H9 (cell line): ENCODE results near the gene GPX2. TPM values are rescaled to one million over a fixed set of nuclear protein-coding genes. Genes with fewer than 3 reads are reported as not detected.

Experiments used
- DNase-seq: peaks from one replicate; pipeline ENCODE4 v3.0.0-alpha.2; 2017
- H2AFZ ChIP-seq: one replicate; pipeline ENCODE4 v1.6.1; 2013; ENCODE audit warnings: mild to moderate bottlenecking, low read length, control low read depth, moderate library complexity
- H2AK5ac ChIP-seq: 2 replicates; pipeline ENCODE4 v1.6.1; 2013; ENCODE audit warnings: low read length, control low read depth, mixed read lengths; ENCODE audit not compliant: insufficient read length
- H2BK120ac ChIP-seq: one replicate; pipeline ENCODE4 v1.6.1; 2013; ENCODE audit warnings: low read depth, mild to moderate bottlenecking, low read length, control low read depth, inconsistent platforms; ENCODE audit not compliant: poor library complexity, severe bottlenecking
- H2BK12ac ChIP-seq: 2 replicates; pipeline ENCODE4 v1.6.1; 2013; ENCODE audit warnings: low read length, control low read depth, mixed read lengths, low read depth; ENCODE audit not compliant: insufficient read length
- H2BK15ac ChIP-seq: 2 replicates; pipeline ENCODE4 v1.6.1; 2013; ENCODE audit warnings: low read depth, low read length, control low read depth
- H2BK20ac ChIP-seq: one replicate; pipeline ENCODE4 v1.6.1; 2013; ENCODE audit warnings: low read depth, mild to moderate bottlenecking, low read length, control low read depth, inconsistent platforms; ENCODE audit not compliant: poor library complexity, severe bottlenecking
- H2BK5ac ChIP-seq: 2 replicates; pipeline ENCODE4 v1.6.1; 2013; ENCODE audit warnings: low read length, control low read depth, mixed read lengths; ENCODE audit not compliant: insufficient read length
- H3K14ac ChIP-seq: 2 replicates; pipeline ENCODE4 v1.6.1; 2013; ENCODE audit warnings: low read length, control low read depth; ENCODE audit not compliant: insufficient read depth
- H3K18ac ChIP-seq: 2 replicates; pipeline ENCODE4 v1.6.1; 2013; ENCODE audit warnings: low read depth, mild to moderate bottlenecking, mixed read lengths, low read length, control low read depth; ENCODE audit not compliant: insufficient read length
- H3K23ac ChIP-seq: 2 replicates; pipeline ENCODE4 v1.6.1; 2013; ENCODE audit warnings: low read length, control low read depth, mixed read lengths, low read depth; ENCODE audit not compliant: insufficient read length
- H3K23me2 ChIP-seq: 2 replicates; pipeline ENCODE4 v1.6.1; 2013; ENCODE audit warnings: low read depth, mild to moderate bottlenecking, mixed read lengths, low read length, control low read depth; ENCODE audit not compliant: insufficient read length, poor library complexity, severe bottlenecking
- H3K27ac ChIP-seq: 2 replicates; pipeline ENCODE4 v1.5.1; 2013; ENCODE audit warnings: low read length, control low read depth, mixed read lengths, low read depth; ENCODE audit not compliant: insufficient read length
- H3K27me3 ChIP-seq: 2 replicates; pipeline ENCODE4 v1.6.1; 2013; ENCODE audit warnings: low read length, control low read depth, inconsistent platforms; ENCODE audit not compliant: insufficient read depth
- H3K4ac ChIP-seq: 2 replicates; pipeline ENCODE4 v1.6.1; 2013; ENCODE audit warnings: low read depth, mild to moderate bottlenecking, control low read depth, inconsistent platforms, low read length, moderate library complexity
- H3K4me1 ChIP-seq: 2 replicates; pipeline ENCODE4 v1.6.1; 2013; ENCODE audit warnings: low read length, control low read depth, inconsistent platforms; ENCODE audit not compliant: insufficient read depth
- H3K4me2 ChIP-seq: 2 replicates; pipeline ENCODE4 v1.6.1; 2013; ENCODE audit warnings: low read length, control low read depth, mixed read lengths; ENCODE audit not compliant: insufficient read length, insufficient read depth
- H3K56ac ChIP-seq: 2 replicates; pipeline ENCODE4 v1.6.1; 2013; ENCODE audit warnings: low read depth, mild to moderate bottlenecking, mixed read lengths, low read length, control low read depth; ENCODE audit not compliant: insufficient read length
- H3K79me1 ChIP-seq: 2 replicates; pipeline ENCODE4 v1.6.1; 2013; ENCODE audit warnings: low read depth, mild to moderate bottlenecking, moderate library complexity, low read length, control low read depth, inconsistent platforms; ENCODE audit not compliant: insufficient read depth, poor library complexity, severe bottlenecking
- H3K79me2 ChIP-seq: 2 replicates; pipeline ENCODE4 v1.6.1; 2013; ENCODE audit warnings: low read length, control low read depth, inconsistent platforms; ENCODE audit not compliant: insufficient read depth
- H3K9ac ChIP-seq: 2 replicates; pipeline ENCODE4 v1.6.1; 2013; ENCODE audit warnings: low read length, control low read depth, mixed read lengths; ENCODE audit not compliant: insufficient read length; ENCODE audit errors: extremely low read depth
- H3K9me3 ChIP-seq: one replicate; pipeline ENCODE4 v1.6.1; 2013; ENCODE audit warnings: low read depth, low read length, inconsistent platforms; ENCODE audit not compliant: control insufficient read depth
- H3T11ph ChIP-seq: one replicate; pipeline ENCODE4 v1.6.1; 2013; ENCODE audit warnings: mild to moderate bottlenecking, low read length, control low read depth, inconsistent platforms
- H4K20me1 ChIP-seq: one replicate; pipeline ENCODE4 v1.6.1; 2013; ENCODE audit not compliant: control insufficient read depth, insufficient read length, insufficient read depth
- H4K5ac ChIP-seq: 2 replicates; pipeline ENCODE4 v1.6.1; 2013; ENCODE audit warnings: low read depth, mild to moderate bottlenecking, mixed read lengths, low read length, control low read depth; ENCODE audit not compliant: insufficient read length
- H4K8ac ChIP-seq: replicated peaks from 2 replicates; pipeline ENCODE4 v1.6.1; 2013; ENCODE audit warnings: low read length, control low read depth, mixed read lengths, low read depth; ENCODE audit not compliant: insufficient read length
- H4K91ac ChIP-seq: 2 replicates; pipeline ENCODE4 v1.6.1; 2013; ENCODE audit warnings: low read depth, mild to moderate bottlenecking, moderate library complexity, mixed read lengths, low read length, control low read depth; ENCODE audit not compliant: insufficient read length
- H3K27ac Mint-ChIP-seq, 3 experiments: 2 replicates in 2 of 3; 3 replicates in 1 of 3; pipeline ENCODE4 v1.8.0; 2020 to 2021; ENCODE audit warnings: mixed read lengths in 3 of 3, mild to moderate bottlenecking in 1 of 3, moderate library complexity in 1 of 3
- H3K27me3 Mint-ChIP-seq: 2 replicates; pipeline ENCODE4 v1.8.0; 2021; ENCODE audit warnings: low read depth, mild to moderate bottlenecking, moderate library complexity, mixed read lengths
- H3K36me3 Mint-ChIP-seq, 3 experiments: 2 replicates in 2 of 3; 3 replicates in 1 of 3; pipeline ENCODE4 v1.8.0; 2020 to 2021; ENCODE audit warnings: low read depth in 3 of 3, mixed read lengths in 3 of 3; ENCODE audit not compliant: insufficient read depth in 1 of 3
- H3K4me1 Mint-ChIP-seq, 2 experiments: 2 replicates each; pipeline ENCODE4 v1.8.0; 2020; ENCODE audit warnings: mixed read lengths in 2 of 2
- H3K4me3 Mint-ChIP-seq, 2 experiments: 2 replicates in 1 of 2; 3 replicates in 1 of 2; pipeline ENCODE4 v1.8.0; 2020 to 2021; ENCODE audit warnings: mild to moderate bottlenecking in 2 of 2, mixed read lengths in 2 of 2, moderate library complexity in 1 of 2
- H3K9me3 Mint-ChIP-seq, 2 experiments: 2 replicates in 1 of 2; 3 replicates in 1 of 2; pipeline ENCODE4 v1.8.0; 2020; ENCODE audit warnings: mild to moderate bottlenecking in 2 of 2, mixed read lengths in 2 of 2, moderate library complexity in 1 of 2
- CTCF ChIP-seq: fragments of 200-600 bp; sonication (generic); conservative IDR thresholded peaks from 3 replicates; pipeline ENCODE4 v1.8.0; 2021; ENCODE audit warnings: antibody characterized with exemption, mild to moderate bottlenecking
- WGBS: extraction: QIAGEN DNeasy Blood & Tissue Kit; methylation state at CpG from one replicate; pipeline ENCODE4 v1.1.7; 2013; ENCODE audit warnings: missing lambda C conversion rate, low lambda C conversion rate, mixed read lengths; ENCODE audit not compliant: insufficient read length; ENCODE audit errors: extremely low coverage; 5-methylcytosine and 5-hydroxymethylcytosine counted together
- total RNA-seq: library from RNA; stranded (reverse); gene quantifications from 2 replicates; pipeline ENCODE4 v1.2.1, GENCODE V29; 2021

The GPX2 gene
- total RNA-seq, 1 experiment from 2014 or later = 0.79 TPM

GRCh38 chr14:64912261-64912660 is 30.3 kb downstream of the GPX2 start:
- Mint-ChIP-seq H3K36me3 (peaks cover 0 to 3% (median 0%) of the 10 kb centered on the region in 3 experiments; a peak in 1 of 7 replicates), H3K27ac (no peak overlapping the region)
- WGBS = no CpG with 5 or more reads among the region's 1 CpG

More at GRCh38 chr14:64912261-64912660, 30.3 kb downstream of the GPX2 start:
- no peak for DNase-seq
- peaks cover 6% of the 10 kb centered on the region; the same call in 1 of the 2 replicates for H3K79me2 ChIP-seq
- H3K56ac ChIP-seq = no peak overlapping the region
- no peak overlapping the region for H3K4me2 ChIP-seq
- Mint-ChIP-seq H3K9me3 (no peaks in the 10 kb centered on the region; a peak in 1 of 5 replicates), H3K27me3 (no peaks in the 10 kb centered on the region), H3K4me1 (peaks cover 11 to 12% of the 10 kb centered on the region in 2 experiments), H3K4me3 (no peak overlapping the region)
- no peak overlapping the region for H2BK5ac ChIP-seq
- no peak overlapping the region for H2BK120ac ChIP-seq
- H3K23ac ChIP-seq = no peak overlapping the region
- H3T11ph ChIP-seq = no peak overlapping the region
- no peak overlapping the region for H3K4ac ChIP-seq
- no peak overlapping the region for H4K8ac ChIP-seq
- H3K27me3 ChIP-seq = no peaks in the 10 kb centered on the region
- peaks cover 6% of the 10 kb centered on the region for H3K23me2 ChIP-seq
- no peak overlapping the region for H4K5ac ChIP-seq
- H2BK20ac ChIP-seq = no peak overlapping the region
- H2AK5ac ChIP-seq = no peak overlapping the region
- H4K91ac ChIP-seq = no peak overlapping the region
- H2BK15ac ChIP-seq = no peak overlapping the region
- H3K4me1 ChIP-seq = 0 out of 2 replicates have a peak, but pooled peaks cover 3% of the 10 kb centered on the region
- H3K27ac ChIP-seq = no peak overlapping the region
- no peak overlapping the region for H2AFZ ChIP-seq
- H3K9ac ChIP-seq = no peak overlapping the region
- H4K20me1 ChIP-seq = no peaks in the 10 kb centered on the region
- no peak overlapping the region for H2BK12ac ChIP-seq
- TF ChIP-seq CTCF = no peak
- no peaks in the 10 kb centered on the region for H3K9me3 ChIP-seq
- no peak overlapping the region for H3K14ac ChIP-seq
- H3K79me1 ChIP-seq = peaks cover 9% of the 10 kb centered on the region
- no peak overlapping the region for H3K18ac ChIP-seq
